Measurements from ENCODE around the gene HTN3. TPM values are rescaled to one million over a fixed set of nuclear protein-coding genes. Genes with fewer than 3 reads are reported as not detected.
"Not testable (repeated sequence)": the region's sequence is repeated elsewhere in the genome, so short reads cannot be mapped to it uniquely, and the experiment has no call there.

HTN3 gene
- total and polyA plus RNA-seq, 5 donors, result not detected

DNA sequence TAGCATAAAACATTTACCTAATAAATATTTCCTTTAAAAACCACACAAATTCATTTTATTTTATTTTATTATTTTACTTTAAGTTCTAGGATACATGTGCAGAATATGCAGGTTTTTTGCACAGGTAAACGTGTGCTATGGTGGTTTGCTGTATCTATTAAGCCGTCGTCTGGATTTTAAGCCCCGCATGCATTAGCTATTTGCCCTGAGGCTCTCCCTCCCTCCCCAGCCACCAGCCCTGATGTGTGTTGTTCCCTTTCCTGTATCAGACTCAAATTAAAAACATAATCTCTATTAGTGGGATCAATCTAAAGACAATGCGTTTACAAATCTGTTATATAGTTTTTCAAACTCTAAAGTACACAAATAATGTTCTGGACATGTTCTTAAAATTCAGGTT, 1.2 kb upstream of the HTN3 start:
- DNase-seq, result no peak
- Histone ChIP-seq H3K27ac (ENCODE audit: low read length) (no peak overlapping the region), H3K4me1 (ENCODE audit: control insufficient read depth, insufficient read depth, low read length) (no peaks in the 10 kb centered on the region), H3K9me3 (ENCODE audit: control insufficient read depth, low read length) (no peaks in the 10 kb centered on the region), H3K27me3 (ENCODE audit: control insufficient read depth, insufficient read depth) (no peaks in the 10 kb centered on the region), H3K4me3 (ENCODE audit: low read length) (no peak overlapping the region)
- WGBS, result 76% methylated on average over 5 of the region's 5 CpGs
- no peak for ATAC-seq
- intact Hi-C loops (cut with DNase I), result no loop called here

DNA sequence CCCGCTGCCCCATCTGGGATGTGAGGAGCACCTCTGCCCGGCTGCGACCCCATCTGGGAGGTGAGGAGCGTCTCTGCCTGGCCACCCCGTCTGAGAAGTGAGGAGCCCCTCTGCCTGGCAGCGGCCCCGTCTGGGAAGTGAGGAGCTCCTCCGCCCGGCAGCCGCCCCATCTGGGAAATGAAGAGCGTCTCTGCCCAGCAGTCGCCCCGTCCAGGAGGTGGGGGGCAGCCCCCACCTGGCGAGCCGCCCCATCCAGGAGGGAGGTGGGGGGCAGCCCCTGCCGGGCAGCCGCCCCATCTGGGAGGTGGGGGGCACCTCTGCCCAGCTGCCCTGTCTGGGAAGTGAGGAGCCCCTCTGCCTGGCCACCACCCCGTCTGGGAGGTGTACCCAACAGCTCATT, 9.3 kb downstream of the HTN3 start:
- WGBS, result 89% methylated on average over 18 of the region's 18 CpGs
- H3K9me3 ChIP-seq (ENCODE audit: control insufficient read depth, low read length); H3K4me3 ChIP-seq (ENCODE audit: low read length); ATAC-seq; intact Hi-C loops (cut with DNase I); H3K27ac ChIP-seq (ENCODE audit: low read length); H3K4me1 ChIP-seq (ENCODE audit: control insufficient read depth, insufficient read depth, low read length); H3K27me3 ChIP-seq (ENCODE audit: control insufficient read depth, insufficient read depth): not testable (repeated sequence)
- peak in 1 of 3 donors; percentile 33 for DNase-seq

DNA sequence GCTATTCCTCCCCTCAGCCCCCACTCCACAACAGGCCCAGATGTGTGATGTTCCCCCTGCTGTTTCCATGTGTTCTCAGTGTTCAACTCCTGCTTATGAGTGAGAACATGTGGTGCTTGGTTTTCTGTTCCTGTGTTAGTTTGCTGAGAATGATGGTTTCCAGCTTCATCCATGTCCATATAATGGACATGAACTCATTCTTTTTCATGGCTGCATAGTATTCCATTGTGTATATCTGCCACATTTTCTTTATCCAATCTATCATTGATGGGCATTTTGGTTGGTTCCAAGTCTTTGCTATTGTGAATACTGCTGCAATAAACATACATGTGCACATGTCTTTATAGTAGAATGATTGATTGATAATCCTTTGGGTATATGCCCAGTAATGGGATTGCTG, 11.7 kb downstream of the HTN3 start:
- H3K4me1 ChIP-seq (ENCODE audit: control insufficient read depth, insufficient read depth, low read length); H3K9me3 ChIP-seq (ENCODE audit: control insufficient read depth, low read length); H3K27ac ChIP-seq (ENCODE audit: low read length); DNase-seq; ATAC-seq; intact Hi-C loops (cut with DNase I); H3K27me3 ChIP-seq (ENCODE audit: control insufficient read depth, insufficient read depth); H3K4me3 ChIP-seq (ENCODE audit: low read length): not testable (repeated sequence)

DNA sequence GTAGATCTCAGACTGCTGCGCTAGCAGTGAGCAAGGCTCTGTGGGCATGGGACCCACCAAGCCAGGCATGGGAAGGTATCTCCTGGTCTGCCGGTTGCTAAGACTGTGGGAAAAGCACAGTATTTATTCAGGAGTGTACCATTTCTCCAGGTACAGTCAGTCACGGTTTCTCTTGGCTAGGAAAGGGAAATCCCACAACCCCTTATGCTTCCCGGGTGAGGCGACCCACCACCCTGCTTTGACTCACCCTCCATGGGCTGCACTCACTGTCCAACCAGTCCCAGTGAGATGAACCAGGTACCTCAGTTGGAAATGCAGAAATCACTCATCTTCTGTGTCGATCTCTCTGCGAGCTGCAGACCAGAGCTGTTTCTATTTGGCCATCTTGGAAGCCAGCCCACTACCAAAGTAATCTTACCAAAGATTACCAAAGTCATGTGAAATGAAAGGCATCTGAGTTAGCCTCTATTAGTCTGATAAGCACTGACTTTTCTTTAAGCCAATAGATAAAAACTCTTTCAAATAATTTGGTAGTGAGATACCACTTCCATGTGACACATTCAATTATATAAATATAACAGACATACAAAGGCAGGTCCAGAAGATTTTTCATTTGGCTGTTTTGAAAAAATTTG, 13.5 kb downstream of the HTN3 start:
- no peaks in the 10 kb centered on the region for H3K4me1 ChIP-seq (ENCODE audit: control insufficient read depth, insufficient read depth, low read length)
- 77% methylated on average over 7 of the region's 7 CpGs for WGBS
- H3K27ac ChIP-seq (ENCODE audit: low read length), result no peak overlapping the region
- no peak overlapping the region for H3K4me3 ChIP-seq (ENCODE audit: low read length)
- ATAC-seq (no peak), DNase-seq (no peak)
- H3K9me3 ChIP-seq (ENCODE audit: control insufficient read depth, low read length), result no peaks in the 10 kb centered on the region
- intact Hi-C loops (cut with DNase I), result no loop called here
- no peaks in the 10 kb centered on the region for H3K27me3 ChIP-seq (ENCODE audit: control insufficient read depth, insufficient read depth)

DNA sequence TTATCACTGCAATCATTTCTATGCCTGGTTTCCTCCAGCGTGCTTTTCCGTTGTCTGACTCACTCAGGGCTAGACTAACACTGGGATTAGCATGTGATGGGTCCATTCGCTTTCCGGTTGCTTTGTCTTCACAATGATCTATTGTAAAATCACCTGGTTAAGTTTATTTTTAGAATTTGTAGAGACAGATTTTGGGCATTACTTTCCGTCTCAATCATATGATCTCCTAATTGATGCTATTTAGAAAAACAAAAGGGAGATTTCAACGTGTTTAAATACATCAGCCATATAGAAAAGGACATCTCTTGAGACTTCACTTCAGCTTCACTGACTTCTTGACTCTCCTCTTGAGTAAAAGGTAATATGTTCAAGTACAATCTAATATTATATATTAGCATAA, 21.9 kb downstream of the HTN3 start, which contains the start of gene HTN1:
Gene HTN1, plus strand, starts transcription at position 301 of the 400 bp plus-strand sequence. CDS start 2,639 bp downstream, outside the sequence.
- ATAC-seq; H3K27ac ChIP-seq (ENCODE audit: low read length); H3K4me1 ChIP-seq (ENCODE audit: control insufficient read depth, insufficient read depth, low read length); intact Hi-C loops (cut with DNase I); H3K9me3 ChIP-seq (ENCODE audit: control insufficient read depth, low read length); H3K27me3 ChIP-seq (ENCODE audit: control insufficient read depth, insufficient read depth); DNase-seq; H3K4me3 ChIP-seq (ENCODE audit: low read length): not testable (repeated sequence)
- 76% methylated on average over 5 of the region's 6 CpGs for WGBS

DNA sequence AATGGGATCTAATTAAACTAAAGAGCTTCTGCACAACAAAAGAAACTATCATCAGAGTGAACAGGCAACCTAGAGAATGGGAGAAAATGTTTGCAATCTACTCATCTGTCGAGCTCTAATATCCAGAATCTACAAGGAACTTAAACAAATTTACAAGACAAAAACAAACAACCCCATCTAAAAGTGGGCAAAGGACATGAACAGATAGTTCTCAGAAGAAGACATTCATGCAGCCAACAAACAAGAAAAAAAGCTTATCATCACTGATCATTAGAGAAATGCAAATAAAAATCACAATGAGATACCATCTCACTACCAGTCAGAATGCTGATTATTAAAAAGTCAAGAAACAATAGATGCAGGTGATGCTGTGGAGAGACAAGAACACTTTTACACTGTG, 28.3 kb downstream of the HTN3 start:
- H3K4me1 ChIP-seq (ENCODE audit: control insufficient read depth, insufficient read depth, low read length); H3K9me3 ChIP-seq (ENCODE audit: control insufficient read depth, low read length); H3K4me3 ChIP-seq (ENCODE audit: low read length); intact Hi-C loops (cut with DNase I); DNase-seq; H3K27me3 ChIP-seq (ENCODE audit: control insufficient read depth, insufficient read depth); H3K27ac ChIP-seq (ENCODE audit: low read length); ATAC-seq: not testable (repeated sequence)
- WGBS, result 46% methylated on average over 1 of the region's 1 CpG

DNA sequence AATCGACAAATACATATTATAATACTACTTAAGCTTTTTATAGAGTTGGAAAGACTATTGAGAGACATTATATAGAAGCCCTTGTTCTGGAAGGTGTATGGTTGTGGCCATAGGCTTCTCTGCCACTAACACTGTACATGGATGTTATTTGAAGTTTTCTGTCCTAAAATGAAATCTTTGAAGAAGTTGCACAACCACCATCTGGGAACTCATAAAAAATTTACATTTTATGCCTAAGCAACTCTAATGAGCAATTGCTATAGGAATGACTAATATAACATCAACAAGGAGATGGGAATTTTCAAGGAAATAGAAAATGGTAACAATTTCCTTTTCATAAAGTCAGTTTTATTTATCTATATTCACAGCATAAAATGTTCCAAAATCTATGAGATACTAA, 29.4 kb downstream of the HTN3 start:
- Histone ChIP-seq H3K4me3 (ENCODE audit: low read length) (no peak overlapping the region), H3K27me3 (ENCODE audit: control insufficient read depth, insufficient read depth) (no peaks in the 10 kb centered on the region), H3K4me1 (ENCODE audit: control insufficient read depth, insufficient read depth, low read length) (no peaks in the 10 kb centered on the region), H3K27ac (ENCODE audit: low read length) (no peak overlapping the region), H3K9me3 (ENCODE audit: control insufficient read depth, low read length) (no peaks in the 10 kb centered on the region)
- DNase-seq, result no peak
- ATAC-seq, result no peak
- intact Hi-C loops (cut with DNase I), result no loop called here
- WGBS, result 80% methylated on average over 1 of the region's 1 CpG

DNA sequence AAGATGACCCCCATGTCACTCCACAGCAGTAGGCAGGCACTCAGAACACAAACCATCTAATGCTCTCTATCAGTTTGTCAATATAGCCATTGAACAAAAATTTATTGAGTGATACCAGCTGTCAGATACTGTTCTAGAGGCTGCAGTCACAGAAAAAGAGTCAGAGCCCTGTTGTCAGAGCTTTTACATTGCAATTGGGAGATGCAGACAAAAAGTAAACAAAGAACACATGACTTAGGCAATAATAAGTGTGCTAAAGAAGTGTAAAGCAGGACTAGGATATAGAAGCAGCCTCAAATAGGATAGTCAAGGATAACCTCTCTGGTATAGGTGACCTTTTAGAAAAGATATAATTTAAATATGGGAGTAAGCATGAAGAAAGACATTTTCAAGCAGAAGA, 30.9 kb downstream of the HTN3 start:
- H3K4me3 ChIP-seq (ENCODE audit: low read length), result no peak overlapping the region
- no peaks in the 10 kb centered on the region for H3K4me1 ChIP-seq (ENCODE audit: control insufficient read depth, insufficient read depth, low read length)
- H3K9me3 ChIP-seq (ENCODE audit: control insufficient read depth, low read length), result no peaks in the 10 kb centered on the region
- intact Hi-C loops (cut with DNase I), result no loop called here
- ATAC-seq (no peak), DNase-seq (no peak)
- H3K27ac ChIP-seq (ENCODE audit: low read length), result no peak overlapping the region
- H3K27me3 ChIP-seq (ENCODE audit: control insufficient read depth, insufficient read depth), result no peaks in the 10 kb centered on the region

DNA sequence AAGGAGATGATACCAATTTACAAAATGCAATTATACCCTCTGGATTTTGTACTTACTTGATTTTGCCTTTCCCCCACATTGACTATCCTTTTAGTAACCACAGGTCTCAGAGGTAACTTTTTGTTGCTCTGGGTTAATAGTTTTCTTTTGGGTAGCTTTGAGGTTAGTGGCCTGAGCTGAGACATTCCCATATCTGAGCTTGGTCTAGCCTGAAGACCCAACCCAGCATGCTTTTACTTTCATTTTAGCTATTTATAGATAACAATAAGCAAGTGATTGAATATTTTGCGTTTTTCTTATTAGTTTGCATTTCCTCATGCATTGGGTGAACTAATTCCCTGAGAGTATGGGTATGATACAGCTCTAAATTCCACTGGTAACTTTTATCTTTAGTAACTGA, 33.7 kb downstream of the HTN3 start:
- intact Hi-C loops (cut with DNase I), result no loop called here
- no peaks in the 10 kb centered on the region for H3K9me3 ChIP-seq (ENCODE audit: control insufficient read depth, low read length)
- H3K27ac ChIP-seq (ENCODE audit: low read length), result no peak overlapping the region
- ATAC-seq, result no peak
- H3K4me3 ChIP-seq (ENCODE audit: low read length), result no peak overlapping the region
- H3K27me3 ChIP-seq (ENCODE audit: control insufficient read depth, insufficient read depth), result no peaks in the 10 kb centered on the region
- H3K4me1 ChIP-seq (ENCODE audit: control insufficient read depth, insufficient read depth, low read length), result no peaks in the 10 kb centered on the region
- no peak for DNase-seq
- WGBS, result 67% methylated on average over 1 of the region's 1 CpG

DNA sequence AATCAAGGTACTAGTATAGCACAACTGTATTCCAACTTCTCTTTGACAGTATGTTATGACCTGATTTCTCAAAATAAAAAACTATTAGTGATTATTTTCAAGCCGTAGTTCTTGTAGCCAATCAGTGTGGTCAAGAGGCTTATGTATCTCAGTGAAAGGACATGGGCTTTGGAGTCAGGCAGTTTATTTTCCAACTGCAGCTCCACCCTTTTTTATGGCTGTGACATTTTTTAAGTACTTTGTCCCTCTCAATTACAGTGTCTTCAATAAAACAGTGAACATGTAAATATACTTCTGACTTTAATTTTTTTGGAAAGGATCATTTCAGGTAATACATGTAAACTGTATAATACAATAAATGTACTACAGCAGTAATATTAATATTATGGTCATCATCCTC, 51.9 kb downstream of the HTN3 start:
- Histone ChIP-seq H3K4me1 (ENCODE audit: control insufficient read depth, insufficient read depth, low read length) (no peaks in the 10 kb centered on the region), H3K4me3 (ENCODE audit: low read length) (no peak overlapping the region), H3K27me3 (ENCODE audit: control insufficient read depth, insufficient read depth) (no peaks in the 10 kb centered on the region), H3K27ac (ENCODE audit: low read length) (no peak overlapping the region), H3K9me3 (ENCODE audit: control insufficient read depth, low read length) (no peaks in the 10 kb centered on the region)
- ATAC-seq (no peak), DNase-seq (no peak)
- whole genome bisulfite sequencing, result 80% methylated on average over 1 of the region's 1 CpG
- intact Hi-C loops (cut with DNase I), result no loop called here

All from right cardiac atrium (tissue), 5 donors.